GM12878 (cell line): ENCODE results near the gene ZBTB44. TPM values are rescaled to one million over a fixed set of nuclear protein-coding genes. Genes with fewer than 3 reads are reported as not detected.

Source experiments
- ATAC-seq: fragments of 200-7000 bp; cut with Tn5 transposase; 3 replicates; pipeline ENCODE4 v1.9.1; 2020; ENCODE audit warnings: mild to moderate bottlenecking, moderate library complexity
- BruUV-seq: library from RNA; stranded (reverse); fragments of 400-500 nt; replicated peaks from 2 replicates; lab custom pipeline; 2021; lab: Mats Ljungman, UMichigan
- CTCF ChIA-PET: fragments of 300-600 bp; sonication (Branson Sonifier 250); formaldehyde crosslinking; extraction: SDS; loops from one replicate; lab custom pipeline; 2021; ENCODE audit warnings: inconsistent platforms; lab: Yijun Ruan, JAX
- POLR2A ChIA-PET: fragments of 350-600 bp; formaldehyde crosslinking; extraction: SDS; loops from one replicate; lab custom pipeline; 2021; ENCODE audit warnings: inconsistent platforms; lab: Charles Lee
- RAD21 ChIA-PET: fragments of 300-600 bp; sonication (Branson Sonifier 250); formaldehyde crosslinking; loops from one replicate; lab custom pipeline; 2023; ENCODE audit warnings: antibody characterized with exemption; ENCODE audit not compliant: unreplicated experiment; lab: Charles Lee
- SMC1A ChIA-PET: fragments of 300-600 bp; sonication (Branson Sonifier 250); formaldehyde crosslinking; loops from one replicate; lab custom pipeline; 2023; ENCODE audit not compliant: unreplicated experiment, uncharacterized antibody; lab: Charles Lee
- DNase-seq: peaks from one replicate; pipeline ENCODE4 v3.0.0-alpha.2; 2011; ENCODE audit warnings: low read depth, low spot score
- FAIRE-seq: peaks from 3 replicates; lab custom pipeline; 2011; peaks lifted over from hg19 to GRCh38; lab: Jason Lieb, UNC
- H2AFZ ChIP-seq: 2 replicates; pipeline ENCODE4 v1.6.0; 2011; ENCODE audit warnings: low read depth, low read length, control low read depth; ENCODE audit not compliant: control insufficient read depth
- H3K27ac ChIP-seq: 2 replicates; pipeline ENCODE4 v1.5.1; 2011; ENCODE audit warnings: control low read depth; ENCODE audit not compliant: control insufficient read depth, insufficient read depth
- H3K27me3 ChIP-seq, 2 experiments: replicated peaks in 1 of 2; 2 replicates each; pipeline versions ENCODE4 v1.6.0 to v1.6.1; 2011; ENCODE audit warnings: low read length in 1 of 2; ENCODE audit not compliant: control insufficient read depth in 2 of 2, insufficient read depth in 2 of 2
- H3K36me3 ChIP-seq, 2 experiments: 2 replicates each; pipeline ENCODE4 v1.5.1; 2011; ENCODE audit warnings: low read length in 1 of 2; ENCODE audit not compliant: control insufficient read depth in 2 of 2, insufficient read depth in 2 of 2
- H3K4me1 ChIP-seq: 2 replicates; pipeline ENCODE4 v1.6.1; 2011; ENCODE audit warnings: mild to moderate bottlenecking, low read length, moderate library complexity, mixed read lengths; ENCODE audit not compliant: control insufficient read depth, insufficient read depth
- H3K4me2 ChIP-seq: 2 replicates; pipeline ENCODE4 v1.6.0; 2011; ENCODE audit warnings: control low read depth; ENCODE audit not compliant: control insufficient read depth, insufficient read depth
- H3K4me3 ChIP-seq: fragments of 200-600 bp; sonication (generic); 2 replicates; pipeline ENCODE4 v1.5.1; 2016
- H3K79me2 ChIP-seq: 2 replicates; pipeline ENCODE4 v1.6.0; 2011; ENCODE audit warnings: low read length; ENCODE audit not compliant: control insufficient read depth, insufficient read depth
- H3K9ac ChIP-seq: 2 replicates; pipeline ENCODE4 v1.8.0; 2011; ENCODE audit warnings: low read length, control low read depth, mixed read lengths; ENCODE audit not compliant: control insufficient read depth, insufficient read depth
- H3K9me3 ChIP-seq: replicated peaks from 3 replicates; pipeline ENCODE4 v1.5.1; 2011; ENCODE audit warnings: mild to moderate bottlenecking, low read length; ENCODE audit not compliant: control insufficient read depth, insufficient read depth
- H4K20me1 ChIP-seq: 2 replicates; pipeline ENCODE4 v1.6.0; 2011; ENCODE audit not compliant: control insufficient read depth, insufficient read depth
- ASH2L ChIP-seq: fragments of 300-600, 200-600 bp; sonication (generic); IDR thresholded peaks from 2 replicates; pipeline ENCODE4 v1.6.1; 2017; ENCODE audit warnings: low read depth, mild to moderate bottlenecking, borderline replicate concordance
- ATF2 ChIP-seq: IDR thresholded peaks from 2 replicates; pipeline ENCODE4 v1.6.1; 2012; ENCODE audit warnings: low read length, inconsistent platforms
- CBFB ChIP-seq: IDR thresholded peaks from 2 replicates; pipeline ENCODE4 v1.6.1; 2016; ENCODE audit warnings: antibody characterized with exemption, low read depth
- CREB1 ChIP-seq: IDR thresholded peaks from 2 replicates; pipeline ENCODE4 v1.6.1; 2012; ENCODE audit warnings: low read depth, mild to moderate bottlenecking, inconsistent platforms
- EP300 ChIP-seq, 2 experiments: fragments of 150-350 bp in 1 of 2; IDR thresholded peaks; 2 replicates each; pipeline ENCODE4 v1.6.1; 2011 to 2012; ENCODE audit warnings: low read depth in 2 of 2, low read length in 2 of 2, borderline replicate concordance in 1 of 2, improper control_type of control experiment in 1 of 2, inconsistent platforms in 1 of 2; ENCODE audit not compliant: control insufficient read depth in 1 of 2
- HDAC6 ChIP-seq: fragments of 200-600 bp; sonication (generic); IDR thresholded peaks from one replicate; pipeline ENCODE4 v1.8.0; 2017; ENCODE audit warnings: antibody characterized with exemption; ENCODE audit not compliant: unreplicated experiment
- IKZF2 ChIP-seq, 2 experiments: fragments of 450-650 bp; IDR thresholded peaks; 2 replicates each; pipeline ENCODE4 v1.6.1; 2017; ENCODE audit warnings: mild to moderate bottlenecking in 2 of 2, moderate library complexity in 2 of 2
- KDM1A ChIP-seq: fragments of 200-600 bp; sonication (generic); IDR thresholded peaks from 2 replicates; pipeline ENCODE4 v1.6.1; 2016; ENCODE audit warnings: borderline replicate concordance
- MTA3 ChIP-seq: IDR thresholded peaks from 2 replicates; pipeline ENCODE4 v1.6.1; 2012; ENCODE audit warnings: low read length, inconsistent platforms, borderline replicate concordance
- NFIC ChIP-seq: IDR thresholded peaks from 2 replicates; pipeline ENCODE4 v1.6.1; 2012; ENCODE audit warnings: low read depth, mild to moderate bottlenecking, inconsistent platforms, low read length, moderate library complexity
- NFXL1 ChIP-seq: fragments of 450-650 bp; IDR thresholded peaks from 2 replicates; pipeline ENCODE4 v1.6.1; 2017; ENCODE audit warnings: antibody characterized with exemption, mild to moderate bottlenecking, borderline replicate concordance
- NRF1 ChIP-seq: conservative IDR thresholded peaks from 2 replicates; pipeline ENCODE4 v1.6.1; 2011; ENCODE audit warnings: mild to moderate bottlenecking, low read depth, low read length, improper control_type of control experiment
- RAD51 ChIP-seq: fragments of 450-650 bp; IDR thresholded peaks from 2 replicates; pipeline ENCODE4 v1.6.1; 2016; ENCODE audit warnings: moderate library complexity, mild to moderate bottlenecking, inconsistent platforms
- SMAD5 ChIP-seq: IDR thresholded peaks from 2 replicates; pipeline ENCODE4 v1.6.1; 2016; ENCODE audit warnings: antibody characterized with exemption, low read depth
- SMARCA5 ChIP-seq: fragments of 450-650 bp; IDR thresholded peaks from 2 replicates; pipeline ENCODE4 v1.6.1; 2017; ENCODE audit warnings: mild to moderate bottlenecking
- SMC3 ChIP-seq: IDR thresholded peaks from 2 replicates; pipeline ENCODE4 v1.6.1; 2011; ENCODE audit warnings: low read length, improper control_type of control experiment, borderline replicate concordance
- SP1 ChIP-seq: IDR thresholded peaks from one replicate; pipeline ENCODE4 v1.6.1; 2011; ENCODE audit warnings: low read depth, low read length
- YY1 ChIP-seq: IDR thresholded peaks from 2 replicates; pipeline ENCODE4 v1.6.1; 2011; ENCODE audit warnings: low read depth, mild to moderate bottlenecking, low read length
- WGBS: methylation state at CpG from one replicate; pipeline ENCODE4 v1.1.6; 2016; ENCODE audit warnings: low lambda C conversion rate; ENCODE audit not compliant: insufficient replicate concordance, insufficient coverage; ENCODE audit errors: missing lambda C conversion rate; 5-methylcytosine and 5-hydroxymethylcytosine counted together
- in situ Hi-C: fragments of 300-500 bp; cut with MboI; formaldehyde crosslinking; loops from 9 replicates; pipeline ENCODE4 v1.14.3; 2018; ENCODE audit warnings: mixed read lengths
- intact Hi-C: fragments of 100-400 bp; cut with micrococcal nuclease; formaldehyde crosslinking; loops from one replicate; pipeline ENCODE4 v1.14.2; 2022; ENCODE audit not compliant: unreplicated experiment
- polyA plus RNA-seq, 11 experiments: library from polyadenylated mRNA; depleted of rRNA in 4 of 11; unstranded in 6 of 11; stranded (reverse) in 5 of 11; fragments of >200 nt; fragmentation: Nextera tagmentation in 4 of 11; fragmentation: Illumina TruSeq in 1 of 11; extraction: Ambion mirVana in 4 of 11; extraction: Trizol in 1 of 11; gene quantifications; 1 replicate in 1 of 11; 2 replicates in 10 of 11; pipeline versions ENCODE4 v1.2.1 to v1.2.3, GENCODE V29; 2011 to 2016; ENCODE audit warnings: inconsistent platforms in 2 of 11, missing spikeins in 2 of 11, low read depth in 1 of 11
- total RNA-seq, 4 experiments: library from RNA; depleted of rRNA in 3 of 4; stranded (reverse); fragments of >200 nt in 3 of 4; fragmentation: Illumina TruSeq in 1 of 4; extraction: Trizol in 1 of 4; gene quantifications; 2 replicates each; pipeline versions ENCODE4 v1.2.1 to v1.2.3, GENCODE V29; 2013 to 2021
- TF ChIP-seq, protein P1 (sequence below): fragments of 450-650 bp; IDR thresholded peaks from 2 replicates; pipeline ENCODE4 v1.6.1; 2016; ENCODE audit warnings: mild to moderate bottlenecking, moderate library complexity, borderline replicate concordance

Gene ZBTB44
- total and polyA plus RNA-seq, 10 of the 15 experiments (the other 5 are each of a cell fraction or from before 2014, with no cell fraction given), result 2.8 to 38.2 (median 12.2) TPM

DNA sequence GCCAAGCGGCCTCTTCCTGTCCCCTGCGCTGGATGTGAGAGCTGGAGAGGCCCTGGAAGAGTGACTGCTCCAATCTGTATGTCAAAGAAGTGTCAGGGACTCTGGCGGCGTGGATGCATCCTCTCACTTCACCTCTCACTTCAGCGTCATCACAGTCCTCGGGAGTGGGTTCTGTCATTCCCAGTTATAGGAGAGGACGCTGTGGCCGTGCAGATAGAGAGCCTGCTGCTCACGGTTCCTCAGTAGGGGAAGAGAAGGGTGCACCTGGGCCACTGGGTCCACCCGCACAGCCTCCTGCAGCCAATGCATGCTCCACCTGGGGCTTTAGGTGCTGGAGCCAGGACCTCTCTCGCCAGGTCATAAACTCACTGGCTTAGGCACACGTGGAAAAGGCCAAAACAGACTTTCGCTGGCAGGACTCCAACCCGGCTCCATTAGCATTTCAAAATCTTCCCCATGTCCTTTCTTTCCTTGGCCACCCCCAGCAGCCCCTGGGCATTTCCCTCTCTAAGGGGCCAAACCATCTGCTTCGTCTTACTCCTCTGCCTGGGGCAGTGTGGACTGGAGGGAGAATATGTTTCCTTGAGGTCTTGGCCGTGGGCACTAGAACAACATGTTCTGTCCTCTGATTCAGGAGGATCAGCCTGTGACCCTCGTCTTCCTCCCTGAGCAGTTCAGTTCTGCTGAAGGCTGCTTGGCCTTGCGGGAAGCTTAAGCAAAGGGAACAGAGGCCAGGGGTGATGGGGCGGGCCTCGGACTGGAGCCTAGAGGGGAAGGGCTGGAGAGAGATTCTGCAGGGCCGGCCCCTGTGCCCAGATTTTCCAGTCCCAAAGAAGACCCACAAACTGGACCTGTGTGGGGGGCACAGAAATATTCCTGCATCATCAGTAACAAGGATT lies 97.3 kb downstream of the ZBTB44 start:
- Histone ChIP-seq H4K20me1 (peaks cover 6% of the 10 kb centered on the region; the same call in 1 of the 2 replicates), H3K4me3 (no peak overlapping the region), H3K9ac (no peak overlapping the region), H3K4me1 (no peaks in the 10 kb centered on the region), H3K79me2 (no peaks in the 10 kb centered on the region), H2AFZ (no peak overlapping the region), H3K4me2 (no peak overlapping the region), H3K27me3 (no peaks in the 10 kb centered on the region), H3K9me3 (no peaks in the 10 kb centered on the region), H3K36me3 (no peaks in the 10 kb centered on the region), H3K27ac (no peak overlapping the region)
- in situ Hi-C loops, result loop anchor here (10.0 kb wide), 1 partner anchor 207 kb away; the partner anchor contains the start of gene ADAMTS8
- 47% methylated on average over 19 of the region's 21 CpGs for WGBS
- intact Hi-C loops, result no loop called here
- CTCF ChIA-PET, result interaction anchor here (1.1 kb wide), 1 partner anchor 216 kb away, joined by 4 read pairs; no protein-coding TSS in a partner anchor
- ATAC-seq (no peak), FAIRE-seq (no peak), DNase-seq (no peak)
- POLR2A ChIA-PET, result no interaction called here
- BruUV-seq, result no TSS peak
- RAD21 ChIA-PET, result interaction anchor here (1.2 kb wide), 1 partner anchor 154 kb away, joined by 4 read pairs; no protein-coding TSS in a partner anchor
- SMC1A ChIA-PET, result interaction anchor here (0.8 kb wide), 1 partner anchor 32 kb away, joined by 3 read pairs; no protein-coding TSS in a partner anchor
- no peak for TF ChIP-seq NFXL1
- TF ChIP-seq, protein P1, sequence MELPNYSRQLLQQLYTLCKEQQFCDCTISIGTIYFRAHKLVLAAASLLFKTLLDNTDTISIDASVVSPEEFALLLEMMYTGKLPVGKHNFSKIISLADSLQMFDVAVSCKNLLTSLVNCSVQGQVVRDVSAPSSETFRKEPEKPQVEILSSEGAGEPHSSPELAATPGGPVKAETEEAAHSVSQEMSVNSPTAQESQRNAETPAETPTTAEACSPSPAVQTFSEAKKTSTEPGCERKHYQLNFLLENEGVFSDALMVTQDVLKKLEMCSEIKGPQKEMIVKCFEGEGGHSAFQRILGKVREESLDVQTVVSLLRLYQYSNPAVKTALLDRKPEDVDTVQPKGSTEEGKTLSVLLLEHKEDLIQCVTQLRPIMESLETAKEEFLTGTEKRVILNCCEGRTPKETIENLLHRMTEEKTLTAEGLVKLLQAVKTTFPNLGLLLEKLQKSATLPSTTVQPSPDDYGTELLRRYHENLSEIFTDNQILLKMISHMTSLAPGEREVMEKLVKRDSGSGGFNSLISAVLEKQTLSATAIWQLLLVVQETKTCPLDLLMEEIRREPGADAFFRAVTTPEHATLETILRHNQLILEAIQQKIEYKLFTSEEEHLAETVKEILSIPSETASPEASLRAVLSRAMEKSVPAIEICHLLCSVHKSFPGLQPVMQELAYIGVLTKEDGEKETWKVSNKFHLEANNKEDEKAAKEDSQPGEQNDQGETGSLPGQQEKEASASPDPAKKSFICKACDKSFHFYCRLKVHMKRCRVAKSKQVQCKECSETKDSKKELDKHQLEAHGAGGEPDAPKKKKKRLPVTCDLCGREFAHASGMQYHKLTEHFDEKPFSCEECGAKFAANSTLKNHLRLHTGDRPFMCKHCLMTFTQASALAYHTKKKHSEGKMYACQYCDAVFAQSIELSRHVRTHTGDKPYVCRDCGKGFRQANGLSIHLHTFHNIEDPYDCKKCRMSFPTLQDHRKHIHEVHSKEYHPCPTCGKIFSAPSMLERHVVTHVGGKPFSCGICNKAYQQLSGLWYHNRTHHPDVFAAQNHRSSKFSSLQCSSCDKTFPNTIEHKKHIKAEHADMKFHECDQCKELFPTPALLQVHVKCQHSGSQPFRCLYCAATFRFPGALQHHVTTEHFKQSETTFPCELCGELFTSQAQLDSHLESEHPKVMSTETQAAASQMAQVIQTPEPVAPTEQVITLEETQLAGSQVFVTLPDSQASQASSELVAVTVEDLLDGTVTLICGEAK, result no peak
- no peak for TF ChIP-seq KDM1A
- TF ChIP-seq SP1, result no peak
- TF ChIP-seq IKZF2 (IDR thresholded peaks at IDR 0.05), result no peak
- TF ChIP-seq SMARCA5, result no peak
- no peak for TF ChIP-seq CBFB
- no peak for TF ChIP-seq EP300 (IDR thresholded peaks at IDR 0.05; ENCODE audit: borderline replicate concordance in 1 of 2, control insufficient read depth in 1 of 2, low read depth in 2 of 2, low read length in 2 of 2)
- TF ChIP-seq SMC3, result no peak
- TF ChIP-seq ASH2L, result no peak
- TF ChIP-seq CREB1, result no peak
- no peak for TF ChIP-seq NFIC
- no peak for TF ChIP-seq HDAC6
- no peak for TF ChIP-seq NRF1
- TF ChIP-seq RAD51, result no peak
- TF ChIP-seq SMAD5, result no peak
- no peak for TF ChIP-seq YY1
- TF ChIP-seq ATF2, result no peak
- TF ChIP-seq MTA3, result no peak
